ENCODE data around the gene TIMP2. TPM values are rescaled to one million over a fixed set of nuclear protein-coding genes. Genes with fewer than 3 reads are reported as not detected.

The TIMP2 gene
- total and polyA plus RNA-seq, 2 experiments from 2014 or later: 10.6 to 22.5 TPM

- TF ChIP-seq ZNF331 (CRISPR knock-in tag; IDR thresholded peaks at IDR 0.05; ENCODE audit: low read depth) (no peak), CREB1 (CRISPR knock-in tag; IDR thresholded peaks at IDR 0.05; ENCODE audit: low read depth) (no peak), JUNB (IDR thresholded peaks at IDR 0.05; ENCODE audit: unreplicated experiment) (no peak), ZNF114 (CRISPR knock-in tag; IDR thresholded peaks at IDR 0.05) (no peak), NANOG (IDR thresholded peaks at IDR 0.05; ENCODE audit: borderline replicate concordance) (no peak), EZH2phosphoT487 (IDR thresholded peaks at IDR 0.05; ENCODE audit: unreplicated experiment) (no peak)
Observed at GRCh38 chr17:78831688-78832540, 93.3 kb downstream of the TIMP2 start (continued).

- Histone ChIP-seq H2AFZ (no peak overlapping the region), H3K9me2 (ENCODE audit: insufficient read depth) (no peaks in the 10 kb centered on the region), H4K20me1 (replicated peaks; ENCODE audit: insufficient read depth) (peaks cover 46% of the 10 kb centered on the region), H3K27ac (ENCODE audit: low read depth) (no peak overlapping the region), H3K4me3 (no peak overlapping the region), H3F3A (replicated peaks; ENCODE audit: low read depth) (no peaks in the 10 kb centered on the region), H3K36me3 (ENCODE audit: insufficient read depth) (peaks cover 61% of the 10 kb centered on the region), H3K79me2 (replicated peaks; ENCODE audit: insufficient read depth) (peaks cover 62% of the 10 kb centered on the region), H3K4me1 (ENCODE audit: insufficient read depth) (no peaks in the 10 kb centered on the region), H3K4me2 (no peak overlapping the region), H3K27me3 (ENCODE audit: insufficient read depth) (no peaks in the 10 kb centered on the region)
- H3K9me3 Mint-ChIP-seq: no peaks in the 10 kb centered on the region
- DNase-seq (ENCODE audit: low spot score): no peak
- H3K4me3 Mint-ChIP-seq: no peak overlapping the region
- peaks cover 1% of the 10 kb centered on the region for H3K27me3 Mint-ChIP-seq (ENCODE audit: insufficient read depth, low read depth, poor library complexity)
- ATAC-seq: no peak
- H3K4me1 Mint-ChIP-seq: no peaks in the 10 kb centered on the region
- H3K36me3 Mint-ChIP-seq (ENCODE audit: low read depth): peaks cover 89% of the 10 kb centered on the region
- H3K27ac Mint-ChIP-seq: no peak overlapping the region
- no peak for TF ChIP-seq EZH2 (IDR thresholded peaks at IDR 0.05; ENCODE audit: low read depth, unreplicated experiment)
- no peak for TF ChIP-seq ZNF462 (CRISPR knock-in tag; IDR thresholded peaks at IDR 0.05)
- no peak for TF ChIP-seq ETS1 (IDR thresholded peaks at IDR 0.05)
- no peak for TF ChIP-seq CREB1 (CRISPR knock-in tag; IDR thresholded peaks at IDR 0.05; ENCODE audit: low read depth)
- TF ChIP-seq EZH2phosphoT487 (IDR thresholded peaks at IDR 0.05; ENCODE audit: unreplicated experiment): no peak
- no peak for TF ChIP-seq REST (IDR thresholded peaks at IDR 0.05; ENCODE audit: unreplicated experiment)
- TF ChIP-seq NANOG (IDR thresholded peaks at IDR 0.05; ENCODE audit: borderline replicate concordance): no peak
- no peak for TF ChIP-seq JUNB (IDR thresholded peaks at IDR 0.05; ENCODE audit: unreplicated experiment)
- no peak for TF ChIP-seq CTCF (conservative IDR thresholded peaks at IDR 0.05; ENCODE audit: low read depth in 2 of 2)
Observed at GRCh38 chr17:78829477-78829876, 95.7 kb downstream of the TIMP2 start.

Measured in GM23338 (cell line).